BJ (cell line): ENCODE measurements around the gene DPM3. TPM values are rescaled to one million over a fixed set of nuclear protein-coding genes. Genes with fewer than 3 reads are reported as not detected.

Source experiments
- CTCF ChIA-PET: fragments of 350-600 bp; formaldehyde crosslinking; extraction: SDS; loops from one replicate; lab custom pipeline; 2021; ENCODE audit warnings: antibody characterized with exemption, inconsistent platforms; lab: Yijun Ruan, JAX
- POLR2A ChIA-PET: fragments of 300-600 bp; sonication (Branson Sonifier 250); formaldehyde crosslinking; extraction: SDS; loops from one replicate; lab custom pipeline; 2021; ENCODE audit warnings: antibody characterized with exemption; lab: Charles Lee
- DNase-seq: peaks from one replicate; pipeline ENCODE4 v3.0.0-alpha.2; 2011; ENCODE audit warnings: low read depth
- H3K27me3 ChIP-seq: 2 replicates; pipeline ENCODE4 v1.6.0; 2011; ENCODE audit warnings: low read length; ENCODE audit not compliant: control insufficient read depth, insufficient read depth
- H3K36me3 ChIP-seq: 2 replicates; pipeline ENCODE4 v1.5.1; 2011; ENCODE audit warnings: low read length; ENCODE audit not compliant: control insufficient read depth, insufficient read depth
- H3K4me3 ChIP-seq: 2 replicates; pipeline ENCODE4 v1.5.1; 2011; ENCODE audit warnings: low read depth, mild to moderate bottlenecking, control low read depth, low read length
- CTCF ChIP-seq: IDR thresholded peaks from 2 replicates; pipeline ENCODE4 v1.5.1; 2011; ENCODE audit warnings: low read depth, mild to moderate bottlenecking, control low read depth, inconsistent platforms, low read length, moderate library complexity; ENCODE audit not compliant: insufficient read depth
- polyA plus RNA-seq: library from polyadenylated mRNA; depleted of rRNA; stranded (reverse); fragments of >200 nt; gene quantifications from 2 replicates; pipeline ENCODE4 v1.2.3, GENCODE V29; 2011

Gene DPM3
- polyA plus RNA-seq, 1 experiment = 34.1 TPM

GRCh38 chr1:155140630-155140953 is 261 bp upstream of the DPM3 start:
- Histone ChIP-seq H3K36me3 (peaks cover 5% of the 10 kb centered on the region), H3K27me3 (no peaks in the 10 kb centered on the region), H3K4me3 (peak overlapping the region; percentile 80)
- POLR2A ChIA-PET = no interaction called here
- no peak for TF ChIP-seq CTCF
- CTCF ChIA-PET = no interaction called here
- DNase-seq = no peak

- no peak for TF ChIP-seq CTCF
- ChIA-PET CTCF (interaction anchor here (3.2 to 4.2 kb wide), 3 partner anchors 31 to 46 kb away, joined by 11 to 19 read pairs (median 19); partner anchors contain the start of gene KRTCAP2), POLR2A (no interaction called here)
- no peaks in the 10 kb centered on the region for H3K27me3 ChIP-seq
- H3K36me3 ChIP-seq = peaks cover 5% of the 10 kb centered on the region
- no peak for DNase-seq
- H3K4me3 ChIP-seq = no peak overlapping the region
Measured at GRCh38 chr1:155137154-155137949, 3.0 kb downstream of the DPM3 start.

- ChIA-PET POLR2A (no interaction called here), CTCF (interaction anchor here (3.2 to 4.2 kb wide), 3 partner anchors 31 to 46 kb away, joined by 11 to 19 read pairs (median 19); partner anchors contain the start of gene KRTCAP2)
- H3K36me3 ChIP-seq = peaks cover 5% of the 10 kb centered on the region
- TF ChIP-seq CTCF = no peak
- no peaks in the 10 kb centered on the region for H3K27me3 ChIP-seq
- DNase-seq = no peak
- H3K4me3 ChIP-seq = peak overlapping the region; percentile 82
Measured at GRCh38 chr1:155136748-155137147, 3.6 kb downstream of the DPM3 start.

GRCh38 chr1:155135415-155136028 is 4.8 kb downstream of the DPM3 start, which contains the start of gene SLC50A1:
SLC50A1 (plus strand) TSS chr1:155135852; CDS start chr1:155135912, 60 bp downstream.
- ChIA-PET CTCF (interaction anchor here (0.6 to 4.2 kb wide), 8 partner anchors 10 to 50 kb away, joined by 3 to 19 read pairs (median 8); partner anchors contain the start of gene KRTCAP2), POLR2A (interaction anchor here (0.7 kb wide), 1 partner anchor 1150 kb away, joined by 4 read pairs; the partner anchor contains the start of gene RAB13)
- no peaks in the 10 kb centered on the region for H3K27me3 ChIP-seq

More at GRCh38 chr1:155135415-155136028, 4.8 kb downstream of the DPM3 start, which contains the start of gene SLC50A1:
- DNase-seq = peak; percentile 73
- Histone ChIP-seq H3K36me3 (peaks cover 5% of the 10 kb centered on the region), H3K4me3 (peak within 1 kb of the TSS; percentile 82)
- no peak for TF ChIP-seq CTCF
